GM23248 (cell line): ENCODE data around the gene URB2. TPM values are rescaled to one million over a fixed set of nuclear protein-coding genes. Genes with fewer than 3 reads are reported as not detected.

Experiments
- DNase-seq: peaks from one replicate; pipeline ENCODE4 v3.0.0-alpha.2; 2015
- H2AFZ ChIP-seq: fragments of 200-600 bp; sonication (generic); 2 replicates; pipeline ENCODE4 v1.6.1; 2016; ENCODE audit warnings: antibody characterized with exemption
- H3F3A ChIP-seq: fragments of 200-600 bp; sonication (generic); 2 replicates; pipeline ENCODE4 v1.6.1; 2016; ENCODE audit warnings: mild to moderate bottlenecking, antibody characterized with exemption, mixed run types; ENCODE audit not compliant: insufficient read depth
- H3K27ac ChIP-seq: fragments of 200-600 bp; sonication (generic); 2 replicates; pipeline ENCODE4 v1.5.1; 2016; ENCODE audit warnings: mild to moderate bottlenecking
- H3K27me3 ChIP-seq: fragments of 200-600 bp; sonication (generic); replicated peaks from 2 replicates; pipeline ENCODE4 v1.6.1; 2016; ENCODE audit warnings: mild to moderate bottlenecking; ENCODE audit not compliant: insufficient read depth
- H3K36me3 ChIP-seq: fragments of 200-600 bp; sonication (generic); 2 replicates; pipeline ENCODE4 v1.6.1; 2016; ENCODE audit warnings: low read depth, mild to moderate bottlenecking
- H3K4me1 ChIP-seq: fragments of 200-600 bp; sonication (generic); 2 replicates; pipeline ENCODE4 v1.6.1; 2016; ENCODE audit warnings: mild to moderate bottlenecking; ENCODE audit not compliant: insufficient read depth
- H3K4me2 ChIP-seq: fragments of 200-600 bp; sonication (generic); one replicate; pipeline ENCODE4 v1.6.1; 2016; ENCODE audit warnings: mild to moderate bottlenecking; ENCODE audit not compliant: unreplicated experiment
- H3K4me3 ChIP-seq: fragments of 200-600 bp; sonication (generic); 2 replicates; pipeline ENCODE4 v1.5.1; 2016; ENCODE audit warnings: mild to moderate bottlenecking
- H3K79me2 ChIP-seq: fragments of 200-600 bp; sonication (generic); 2 replicates; pipeline ENCODE4 v1.6.1; 2016; ENCODE audit warnings: mild to moderate bottlenecking; ENCODE audit not compliant: insufficient read depth
- H3K9ac ChIP-seq: fragments of 200-600 bp; sonication (generic); 2 replicates; pipeline ENCODE4 v1.6.1; 2016; ENCODE audit warnings: mild to moderate bottlenecking
- H3K9me2 ChIP-seq: fragments of 200-600 bp; sonication (generic); 2 replicates; pipeline ENCODE4 v1.6.1; 2016; ENCODE audit warnings: mixed run types, mild to moderate bottlenecking, moderate library complexity; ENCODE audit not compliant: insufficient read depth
- H3K9me3 ChIP-seq: fragments of 200-600 bp; sonication (generic); one replicate; pipeline ENCODE4 v1.6.1; 2017; ENCODE audit warnings: low read depth
- H4K20me1 ChIP-seq: fragments of 200-600 bp; sonication (generic); 2 replicates; pipeline ENCODE4 v1.6.0; 2016; ENCODE audit not compliant: insufficient read depth
- EZH2 ChIP-seq: fragments of 200-600 bp; sonication (generic); IDR thresholded peaks from 2 replicates; pipeline ENCODE4 v1.6.1; 2018; ENCODE audit warnings: antibody characterized with exemption, mild to moderate bottlenecking; ENCODE audit not compliant: insufficient read depth, poor library complexity, severe bottlenecking
- EZH2phosphoT487 ChIP-seq: fragments of 200-600 bp; sonication (generic); IDR thresholded peaks from 2 replicates; pipeline ENCODE4 v1.6.1; 2018; ENCODE audit warnings: antibody characterized with exemption, moderate library complexity, mild to moderate bottlenecking, low read depth; ENCODE audit not compliant: insufficient read depth
- WGBS, 2 experiments: methylation state at CpG; one replicate each; pipeline ENCODE4 v1.1.6; 2015 to 2017; ENCODE audit warnings: low lambda C conversion rate in 2 of 2, low coverage in 1 of 2; ENCODE audit errors: missing lambda C conversion rate in 2 of 2; 5-methylcytosine and 5-hydroxymethylcytosine counted together
- in situ Hi-C: fragments of 300-500 bp; cut with MboI; formaldehyde crosslinking; loops from 2 replicates; pipeline ENCODE4 v1.15.0; 2020
- polyA plus RNA-seq: library from polyadenylated mRNA; unstranded; fragments of >200 nt; fragmentation: Nextera tagmentation; extraction: Ambion mirVana; gene quantifications from 2 replicates; pipeline ENCODE4 v1.2.1, GENCODE V29; 2016
- total RNA-seq: library from RNA; depleted of rRNA; stranded (reverse); fragments of >200 nt; shearing (Covaris generic); gene quantifications from 2 replicates; pipeline ENCODE4 v1.2.3, GENCODE V29; 2014

The URB2 gene
- total and polyA plus RNA-seq, 2 experiments from 2014 or later = 3.3 to 6.3 TPM

DNA sequence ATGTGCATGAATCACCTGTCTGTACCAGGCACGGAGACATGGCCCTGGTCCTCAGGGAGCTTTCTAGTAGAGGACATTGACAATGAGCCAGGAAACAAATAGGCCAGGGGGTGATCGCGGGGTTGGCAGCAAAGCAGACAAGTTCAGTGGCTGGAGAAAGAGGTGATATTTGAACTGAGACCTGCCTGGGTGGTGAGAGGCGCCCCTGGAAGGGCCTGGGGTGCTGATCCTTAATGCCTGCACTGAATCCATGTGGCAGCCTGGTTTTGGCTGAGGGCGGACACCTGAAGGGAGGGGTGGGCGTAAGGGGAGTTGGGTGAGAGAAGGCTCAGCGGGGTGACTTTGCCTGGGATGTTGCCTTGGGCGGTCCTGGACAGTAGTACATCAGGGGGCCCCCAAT lies 35.9 kb downstream of the URB2 start:
- Histone ChIP-seq H3F3A (0 out of 2 replicates have a peak, but pooled peaks cover 4% of the 10 kb centered on the region), H3K4me1 (no peaks in the 10 kb centered on the region), H3K4me3 (no peak overlapping the region), H4K20me1 (no peaks in the 10 kb centered on the region), H3K9me3 (no peaks in the 10 kb centered on the region), H3K27me3 (no peaks in the 10 kb centered on the region), H2AFZ (no peak overlapping the region), H3K36me3 (0 out of 2 replicates have a peak, but pooled peaks cover 4% of the 10 kb centered on the region), H3K27ac (no peak overlapping the region), H3K9me2 (no peaks in the 10 kb centered on the region), H3K79me2 (no peaks in the 10 kb centered on the region), H3K4me2 (no peak overlapping the region), H3K9ac (no peak overlapping the region)
- no peak for DNase-seq
- in situ Hi-C loops = loop anchor here (25.0 kb wide), 1 partner anchor 650 kb away; no protein-coding TSS in a partner anchor
- TF ChIP-seq EZH2phosphoT487 (no peak), EZH2 (no peak)
- 92% methylated on average over 8 of the region's 8 CpGs for WGBS, 2 experiments

DNA sequence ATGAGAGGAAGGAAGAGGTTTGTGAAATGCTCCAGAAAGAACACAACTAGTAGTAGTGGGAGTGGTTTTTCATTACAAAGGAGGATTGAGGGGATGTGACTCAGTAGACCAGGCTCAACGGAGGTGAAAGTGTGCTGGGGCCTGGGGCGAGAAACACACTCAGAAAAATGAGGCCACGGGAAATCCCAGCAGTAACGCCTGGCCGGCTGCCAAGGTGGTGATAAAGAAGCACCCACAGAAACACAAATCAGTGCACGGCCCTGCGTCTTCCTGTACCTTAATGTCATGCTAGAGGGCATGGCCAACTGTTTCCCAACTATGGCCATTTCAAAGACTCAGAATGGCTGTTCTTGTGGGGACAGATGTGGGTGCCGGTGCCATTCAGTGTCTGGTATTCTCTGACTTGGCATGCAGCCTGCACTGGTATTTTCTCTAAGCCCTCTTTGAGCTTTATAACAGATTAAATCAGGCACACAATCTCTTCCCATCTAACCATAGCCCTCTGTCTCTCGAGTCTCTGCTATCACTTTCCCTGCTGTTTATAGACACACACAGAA lies 38.2 kb downstream of the URB2 start:
- peak; percentile 11 for DNase-seq
- in situ Hi-C loops = loop anchor here (25.0 kb wide), 1 partner anchor 648 kb away; no protein-coding TSS in a partner anchor
- Histone ChIP-seq H3K4me2 (no peak overlapping the region), H3K9ac (no peak overlapping the region), H3K36me3 (no peaks in the 10 kb centered on the region), H2AFZ (no peak overlapping the region), H3K4me3 (no peak overlapping the region), H3K9me3 (no peaks in the 10 kb centered on the region), H3K27me3 (no peaks in the 10 kb centered on the region), H3K4me1 (no peaks in the 10 kb centered on the region), H3K27ac (no peak overlapping the region), H3K79me2 (no peaks in the 10 kb centered on the region), H3K9me2 (no peaks in the 10 kb centered on the region), H4K20me1 (no peaks in the 10 kb centered on the region), H3F3A (0 out of 2 replicates have a peak, but pooled peaks cover 4% of the 10 kb centered on the region)
- 77 to 82% methylated on average over 9 of the region's 9 CpGs for whole genome bisulfite sequencing, 2 experiments
- no peak for TF ChIP-seq EZH2
- TF ChIP-seq EZH2phosphoT487 = no peak

GRCh38 chr1:229665912-229666558 lies 40.0 kb downstream of the URB2 start:
- Histone ChIP-seq H3K79me2 (no peaks in the 10 kb centered on the region), H3K27me3 (no peaks in the 10 kb centered on the region), H3K4me2 (no peak overlapping the region), H3K4me1 (no peaks in the 10 kb centered on the region), H3K9ac (no peak overlapping the region), H4K20me1 (no peaks in the 10 kb centered on the region), H3F3A (no peaks in the 10 kb centered on the region), H3K9me2 (no peaks in the 10 kb centered on the region), H3K27ac (no peak overlapping the region), H2AFZ (no peak overlapping the region), H3K36me3 (no peaks in the 10 kb centered on the region), H3K9me3 (no peaks in the 10 kb centered on the region), H3K4me3 (no peak overlapping the region)
- 61 to 69% methylated on average over 7 of the region's 7 CpGs for whole genome bisulfite sequencing, 2 experiments
- in situ Hi-C loops = loop anchor here (25.0 kb wide), 1 partner anchor 646 kb away; no protein-coding TSS in a partner anchor
- DNase-seq = peak; percentile 33
- no peak for TF ChIP-seq EZH2phosphoT487
- TF ChIP-seq EZH2 = no peak

DNA sequence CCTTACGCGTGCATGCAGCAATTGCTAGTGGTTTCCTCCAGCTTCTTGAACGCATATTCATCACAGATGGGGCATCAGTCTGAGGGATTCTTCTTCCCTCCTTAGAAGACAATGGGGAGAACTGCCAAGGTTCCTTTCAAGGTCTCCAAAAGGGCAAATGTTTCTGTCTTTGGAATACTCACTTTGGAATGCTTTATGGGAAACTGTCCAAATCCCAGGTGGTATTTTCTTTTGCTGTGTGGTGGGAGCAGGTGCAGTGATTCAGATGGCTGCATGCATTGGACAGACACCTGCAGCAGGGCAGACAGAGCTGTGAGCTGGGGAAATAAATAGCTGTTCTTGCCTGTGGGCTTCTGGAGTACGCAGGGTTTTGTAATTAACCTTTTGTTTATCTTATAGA lies 40.5 kb downstream of the URB2 start:
- H3K4me2 ChIP-seq = no peak overlapping the region
- H3K4me3 ChIP-seq = no peak overlapping the region
- no peaks in the 10 kb centered on the region for H3K9me2 ChIP-seq
- no peaks in the 10 kb centered on the region for H3K36me3 ChIP-seq
- no peaks in the 10 kb centered on the region for H3K27me3 ChIP-seq
- TF ChIP-seq EZH2 (no peak), EZH2phosphoT487 (no peak)
- H3K9ac ChIP-seq = no peak overlapping the region
- no peak for DNase-seq
- no peaks in the 10 kb centered on the region for H3F3A ChIP-seq
- no peaks in the 10 kb centered on the region for H3K4me1 ChIP-seq
- H4K20me1 ChIP-seq = no peaks in the 10 kb centered on the region
- no peaks in the 10 kb centered on the region for H3K9me3 ChIP-seq
- in situ Hi-C loops = loop anchor here (25.0 kb wide), 1 partner anchor 646 kb away; no protein-coding TSS in a partner anchor
- H3K79me2 ChIP-seq = no peaks in the 10 kb centered on the region
- 76 to 80% methylated on average over 4 of the region's 4 CpGs for WGBS, 2 experiments
- no peak overlapping the region for H3K27ac ChIP-seq
- no peak overlapping the region for H2AFZ ChIP-seq
